Epithelial cell of proximal tubule (primary cell): ENCODE measurements around the gene CIITA. TPM values are rescaled to one million over a fixed set of nuclear protein-coding genes. Genes with fewer than 3 reads are reported as not detected.
"Not testable (repeated sequence)": the region's sequence is repeated elsewhere in the genome, so short reads cannot be mapped to it uniquely, and the experiment has no call there.

Experiments used
- DNase-seq: peaks from one replicate; pipeline ENCODE4 v3.0.0-alpha.2; 2011; ENCODE audit warnings: low read depth
- H3K4me3 ChIP-seq: 2 replicates; pipeline ENCODE4 v1.5.1; 2011; ENCODE audit warnings: low read depth, mild to moderate bottlenecking, low read length
- total RNA-seq: library from RNA; depleted of rRNA; stranded (reverse); fragments of >200 nt; gene quantifications from 2 replicates; pipeline ENCODE4 v1.2.3, GENCODE V29; 2015
- TF ChIP-seq, protein P1 (sequence below): conservative IDR thresholded peaks from 2 replicates; pipeline ENCODE4 v1.5.1; 2012; ENCODE audit warnings: low read depth, mild to moderate bottlenecking, low read length

CIITA gene
- total RNA-seq, 1 donor from 2014 or later, result not detected

DNA sequence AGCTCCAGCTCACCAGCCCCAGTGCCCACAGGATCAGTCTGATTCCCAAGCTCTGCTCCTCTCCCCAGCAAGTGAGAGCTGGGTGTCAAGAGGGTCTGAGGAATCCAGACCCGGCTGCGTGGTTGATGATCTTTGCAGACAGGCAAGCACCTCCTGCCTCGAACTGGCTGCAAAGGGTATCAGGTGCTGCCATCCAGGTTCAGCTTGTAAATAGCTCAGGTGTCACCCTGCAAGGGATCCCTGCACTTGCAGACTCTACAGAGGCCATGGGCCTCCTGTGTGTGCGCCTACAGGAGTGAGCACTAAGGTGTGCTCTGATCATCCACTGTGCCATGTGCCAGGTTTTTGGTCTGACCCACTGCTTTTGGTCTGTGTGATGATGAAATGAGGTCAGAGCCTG lies 49.1 kb downstream of the CIITA start:
- DNase-seq, result no peak
- no peak overlapping the region for H3K4me3 ChIP-seq
- TF ChIP-seq, protein P1, sequence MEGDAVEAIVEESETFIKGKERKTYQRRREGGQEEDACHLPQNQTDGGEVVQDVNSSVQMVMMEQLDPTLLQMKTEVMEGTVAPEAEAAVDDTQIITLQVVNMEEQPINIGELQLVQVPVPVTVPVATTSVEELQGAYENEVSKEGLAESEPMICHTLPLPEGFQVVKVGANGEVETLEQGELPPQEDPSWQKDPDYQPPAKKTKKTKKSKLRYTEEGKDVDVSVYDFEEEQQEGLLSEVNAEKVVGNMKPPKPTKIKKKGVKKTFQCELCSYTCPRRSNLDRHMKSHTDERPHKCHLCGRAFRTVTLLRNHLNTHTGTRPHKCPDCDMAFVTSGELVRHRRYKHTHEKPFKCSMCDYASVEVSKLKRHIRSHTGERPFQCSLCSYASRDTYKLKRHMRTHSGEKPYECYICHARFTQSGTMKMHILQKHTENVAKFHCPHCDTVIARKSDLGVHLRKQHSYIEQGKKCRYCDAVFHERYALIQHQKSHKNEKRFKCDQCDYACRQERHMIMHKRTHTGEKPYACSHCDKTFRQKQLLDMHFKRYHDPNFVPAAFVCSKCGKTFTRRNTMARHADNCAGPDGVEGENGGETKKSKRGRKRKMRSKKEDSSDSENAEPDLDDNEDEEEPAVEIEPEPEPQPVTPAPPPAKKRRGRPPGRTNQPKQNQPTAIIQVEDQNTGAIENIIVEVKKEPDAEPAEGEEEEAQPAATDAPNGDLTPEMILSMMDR, result no peak

DNA sequence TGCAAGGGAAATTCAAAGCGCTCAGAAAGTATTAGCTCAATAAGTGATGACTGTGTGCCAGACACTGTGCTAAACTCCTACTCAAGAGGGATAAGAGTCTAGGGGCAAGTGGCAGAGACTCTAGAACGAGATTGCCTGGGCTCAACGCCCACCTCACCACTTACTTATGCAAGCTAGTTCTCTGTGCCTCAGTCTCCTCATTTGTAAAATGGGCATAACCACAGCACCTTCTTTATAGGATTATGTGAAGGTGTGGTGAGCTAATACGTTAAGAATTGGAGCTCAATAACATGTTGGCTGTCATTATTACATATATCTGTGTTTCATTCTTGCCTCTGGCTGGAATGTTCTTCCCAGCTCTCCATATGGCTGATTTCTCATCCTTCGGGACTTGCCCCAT lies 49.9 kb downstream of the CIITA start:
- DNase-seq, result no peak
- no peak overlapping the region for H3K4me3 ChIP-seq
- TF ChIP-seq, protein P1, result no peak

DNA sequence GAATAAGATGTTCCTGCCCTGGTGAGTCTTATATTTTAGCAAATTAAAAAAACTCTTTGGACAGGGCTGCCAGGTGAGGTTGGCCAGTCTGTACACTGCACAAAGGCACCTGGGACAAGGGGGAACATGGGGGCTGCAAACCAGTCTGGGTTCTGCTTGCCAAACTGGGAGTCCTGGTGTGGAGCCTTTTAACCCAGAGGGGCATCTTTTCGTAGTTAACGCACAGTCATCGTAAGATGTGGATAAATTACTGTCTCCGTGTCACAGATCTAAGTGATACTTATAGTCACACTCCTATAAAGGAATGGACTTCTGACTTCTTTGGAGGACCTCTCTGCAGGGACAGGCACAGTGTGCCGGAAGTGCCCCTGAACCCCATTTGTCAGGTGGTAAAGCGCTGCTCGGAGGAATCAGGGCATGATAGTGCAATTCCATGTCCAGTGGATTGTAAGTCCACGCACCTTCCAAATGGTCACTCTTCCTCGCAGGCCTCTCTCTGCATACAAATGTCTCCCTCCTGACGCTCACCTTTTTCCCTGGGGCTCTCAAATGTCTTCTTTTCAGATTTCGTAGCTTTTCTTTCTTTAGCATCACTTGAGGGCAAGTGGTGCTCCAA lies 50.6 kb downstream of the CIITA start:
- H3K4me3 ChIP-seq, result no peak overlapping the region
- TF ChIP-seq, protein P1, result no peak
- no peak for DNase-seq

DNA sequence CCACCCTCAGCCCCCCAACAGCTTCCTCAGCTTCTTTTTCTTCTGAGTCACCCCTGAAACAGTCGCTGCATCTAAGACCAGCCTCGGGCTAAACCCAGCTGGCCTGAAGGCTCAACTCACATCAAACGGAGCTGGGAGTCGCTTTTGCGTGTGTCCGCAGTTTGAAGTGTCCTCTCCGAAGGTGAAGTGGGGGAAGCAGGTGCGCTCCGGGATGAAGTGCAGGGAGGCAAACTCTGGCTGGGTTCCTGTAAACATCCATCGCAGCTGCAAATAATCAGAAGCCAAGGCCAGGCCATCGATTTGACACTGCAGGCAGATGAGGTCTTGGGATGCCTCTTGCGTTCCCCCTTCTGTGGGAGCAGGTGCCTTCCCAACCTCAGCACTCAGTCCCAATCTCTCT lies 52.1 kb downstream of the CIITA start:
- DNase-seq, H3K4me3 ChIP-seq: not testable (repeated sequence)

DNA sequence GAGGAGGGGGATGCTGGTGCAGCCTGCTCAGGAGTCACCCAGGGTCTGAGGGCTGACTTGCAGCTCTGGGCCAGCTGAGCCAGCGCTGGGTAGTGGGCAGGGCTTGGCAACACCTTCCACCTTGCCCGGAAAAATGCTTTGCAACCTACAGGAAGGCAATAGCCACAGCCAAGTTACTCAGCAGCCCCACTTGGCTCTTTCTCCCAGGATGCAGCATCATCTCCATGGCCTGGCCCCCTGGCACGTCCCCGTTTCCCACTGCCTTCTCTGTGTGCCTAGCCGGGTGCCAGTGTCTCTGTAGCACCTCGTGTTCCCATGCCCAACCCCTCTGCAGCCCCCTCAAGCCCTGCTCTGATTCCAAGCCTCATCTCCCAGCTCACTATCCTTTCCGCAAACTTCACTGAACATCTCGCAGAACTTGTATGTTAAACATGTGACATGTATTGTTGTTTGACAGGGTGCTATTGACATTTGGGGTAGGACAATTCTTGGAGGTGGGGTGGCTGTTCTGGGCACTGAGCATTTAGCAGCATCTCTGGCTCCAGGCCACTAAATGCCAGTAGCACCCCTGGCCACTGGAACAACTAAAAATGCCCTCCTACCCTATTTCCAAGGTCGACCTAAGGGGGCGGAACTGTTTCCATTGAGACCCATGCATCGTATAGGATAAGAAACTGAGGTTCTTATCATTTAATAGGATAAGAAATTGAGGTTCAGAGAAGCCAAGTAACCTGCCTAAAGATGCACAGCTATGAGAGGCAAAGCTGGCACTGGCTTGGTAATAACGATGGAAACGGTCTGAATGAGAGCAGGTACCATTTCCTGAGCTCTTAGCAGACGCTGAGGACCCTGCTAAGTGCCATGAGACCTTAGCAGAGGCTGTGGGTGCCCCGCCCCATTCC lies 53.1 kb downstream of the CIITA start:
- no peak overlapping the region for H3K4me3 ChIP-seq
- TF ChIP-seq, protein P1, result no peak
- DNase-seq, result no peak

DNA sequence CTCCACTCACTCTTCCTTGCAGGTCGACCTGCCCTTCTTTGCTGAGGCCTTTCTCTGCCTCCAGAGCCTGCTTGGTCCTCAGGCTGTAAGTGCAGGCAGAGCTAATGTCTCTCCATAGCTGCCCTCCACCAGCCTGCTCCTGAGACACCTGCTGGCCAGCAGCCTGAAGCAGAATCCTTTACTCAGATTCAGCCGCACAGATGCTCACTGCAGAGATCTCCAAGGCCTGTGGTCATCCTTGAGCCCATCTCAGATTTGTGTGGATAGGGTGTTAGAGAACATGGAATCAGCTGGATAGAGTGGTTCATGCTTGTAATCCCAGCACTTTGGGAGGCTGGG lies 53.7 kb downstream of the CIITA start:
- H3K4me3 ChIP-seq, result no peak overlapping the region
- DNase-seq, result no peak
- TF ChIP-seq, protein P1, result peak; percentile 26

DNA sequence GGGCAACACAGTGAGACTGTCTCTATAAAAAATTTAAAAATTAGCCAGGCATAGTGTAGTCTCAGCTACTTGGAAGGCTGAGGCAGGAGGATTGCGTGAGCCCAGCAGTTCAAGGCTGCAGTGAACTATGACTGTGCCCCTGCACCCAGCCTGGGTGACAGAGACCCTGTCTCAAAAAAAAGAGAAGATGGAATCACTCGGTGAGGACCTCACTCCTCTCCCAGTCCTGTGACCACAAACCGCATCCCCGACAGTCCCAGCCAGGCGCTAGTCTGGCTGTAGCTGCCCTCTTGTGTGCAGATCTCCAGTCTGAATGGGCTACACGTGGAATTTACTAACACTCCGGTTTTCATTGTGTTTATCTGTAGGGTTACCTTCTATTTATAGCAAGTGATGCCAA lies 54.1 kb downstream of the CIITA start:
- no peak for DNase-seq
- no peak overlapping the region for H3K4me3 ChIP-seq
- TF ChIP-seq, protein P1, result no peak
